ENCODE results near the gene NPRL2.

Gene NPRL2

GRCh38 chr3:50319894-50320625 lies 30.5 kb downstream of the NPRL2 start:
- TF ChIP-seq CTCF (IDR thresholded peaks at IDR 0.05; ENCODE audit: low read depth, low read length) = no peak
- DNase-seq (ENCODE audit: low read depth in 2 of 2) = no peak
- peak overlapping the region; percentile 72 to 74 for H3K4me3 ChIP-seq (replicated peaks in 1 of 2; ENCODE audit: low read depth in 2 of 2, low read length in 2 of 2)

GRCh38 chr3:50319181-50319893 lies 31.2 kb downstream of the NPRL2 start:
- DNase-seq (ENCODE audit: low read depth in 2 of 2) = no peak
- H3K4me3 ChIP-seq (replicated peaks in 1 of 2; ENCODE audit: low read depth in 2 of 2, low read length in 2 of 2) = peak overlapping the region in 1 of 2 donors; percentile 74
- TF ChIP-seq CTCF (IDR thresholded peaks at IDR 0.05; ENCODE audit: low read depth, low read length) = no peak

- TF ChIP-seq CTCF (IDR thresholded peaks at IDR 0.05; ENCODE audit: low read depth, low read length) = no peak
- no peak for DNase-seq (ENCODE audit: low read depth in 2 of 2)
- H3K4me3 ChIP-seq (replicated peaks in 1 of 2; ENCODE audit: low read depth in 2 of 2, low read length in 2 of 2) = no peak overlapping the region
Measured at GRCh38 chr3:50318615-50319014, 32.0 kb downstream of the NPRL2 start.

- DNase-seq (ENCODE audit: low read depth in 2 of 2) = no peak
- TF ChIP-seq CTCF (IDR thresholded peaks at IDR 0.05; ENCODE audit: low read depth, low read length) = no peak
- H3K4me3 ChIP-seq (replicated peaks in 1 of 2; ENCODE audit: low read depth in 2 of 2, low read length in 2 of 2) = no peak overlapping the region
Measured at GRCh38 chr3:50318163-50318562, 32.4 kb downstream of the NPRL2 start.

GRCh38 chr3:50317300-50317699 lies 33.3 kb downstream of the NPRL2 start:
- H3K4me3 ChIP-seq (replicated peaks in 1 of 2; ENCODE audit: low read depth in 2 of 2, low read length in 2 of 2) = no peak overlapping the region

GRCh38 chr3:50316657-50317242 lies 33.8 kb downstream of the NPRL2 start:
- no peak for TF ChIP-seq CTCF (IDR thresholded peaks at IDR 0.05; ENCODE audit: low read depth, low read length)
- DNase-seq (ENCODE audit: low read depth in 2 of 2) = peak in 1 of 2 donors; percentile 40
- H3K4me3 ChIP-seq (replicated peaks in 1 of 2; ENCODE audit: low read depth in 2 of 2, low read length in 2 of 2) = no peak overlapping the region

More at GRCh38 chr3:50317300-50317699, 33.3 kb downstream of the NPRL2 start:
- no peak for TF ChIP-seq CTCF (IDR thresholded peaks at IDR 0.05; ENCODE audit: low read depth, low read length)
- no peak for DNase-seq (ENCODE audit: low read depth in 2 of 2)

Data from cardiac fibroblast (primary cell).